ENCODE measurements around the gene SPRED2. TPM values are rescaled to one million over a fixed set of nuclear protein-coding genes. Genes with fewer than 3 reads are reported as not detected.

Gene SPRED2
- total RNA-seq, 1 experiment from 2014 or later, result 33.3 TPM

- no TSS peak for BruUV-seq (replicated peaks)
Observed at GRCh38 chr2:65298089-65298488, 134.3 kb downstream of the SPRED2 start.

DNA sequence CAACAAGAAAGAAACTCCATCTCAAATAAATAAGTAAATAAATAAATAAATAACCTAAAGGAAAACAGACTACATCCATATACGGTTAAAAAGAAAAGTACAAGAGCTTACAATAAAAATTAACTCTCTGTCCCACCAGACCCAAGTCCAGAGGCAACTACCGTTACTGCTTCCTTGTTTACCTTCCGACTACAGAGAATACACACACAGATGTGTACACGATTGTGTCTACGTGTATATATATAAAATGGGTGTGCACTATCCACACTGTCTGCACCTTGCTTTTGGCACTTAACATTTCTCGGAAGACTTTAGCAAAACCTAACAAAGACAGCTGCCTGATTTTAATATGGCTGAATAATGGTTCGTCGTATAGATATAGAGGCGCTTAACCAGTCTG is 134.9 kb downstream of the SPRED2 start:
- H3K4me1 Mint-ChIP-seq (ENCODE audit: low read depth, unreplicated experiment), result no peaks in the 10 kb centered on the region
- H3K4me3 Mint-ChIP-seq (ENCODE audit: low read depth, unreplicated experiment), result no peak overlapping the region
- no peaks in the 10 kb centered on the region for H3K9me3 Mint-ChIP-seq (ENCODE audit: low read depth, unreplicated experiment)

More at GRCh38 chr2:65298089-65298488, 134.3 kb downstream of the SPRED2 start:
- DNase-seq, result no peak
- Mint-ChIP-seq H3K27ac (ENCODE audit: unreplicated experiment) (no peak overlapping the region), H3K36me3 (ENCODE audit: insufficient read depth, unreplicated experiment) (peaks cover 5% of the 10 kb centered on the region), H3K9me3 (ENCODE audit: low read depth, unreplicated experiment) (no peaks in the 10 kb centered on the region), H3K4me3 (ENCODE audit: low read depth, unreplicated experiment) (no peak overlapping the region), H3K27me3 (ENCODE audit: unreplicated experiment) (no peaks in the 10 kb centered on the region), H3K4me1 (ENCODE audit: low read depth, unreplicated experiment) (no peaks in the 10 kb centered on the region)
- intact Hi-C loops (cut with micrococcal nuclease; ENCODE audit: unreplicated experiment), result no loop called here
- CTCF ChIA-PET, result interaction anchor here (1.2 kb wide), 1 partner anchor 99 kb away, joined by 3 read pairs; no protein-coding TSS in a partner anchor
- TF ChIP-seq, protein P1, sequence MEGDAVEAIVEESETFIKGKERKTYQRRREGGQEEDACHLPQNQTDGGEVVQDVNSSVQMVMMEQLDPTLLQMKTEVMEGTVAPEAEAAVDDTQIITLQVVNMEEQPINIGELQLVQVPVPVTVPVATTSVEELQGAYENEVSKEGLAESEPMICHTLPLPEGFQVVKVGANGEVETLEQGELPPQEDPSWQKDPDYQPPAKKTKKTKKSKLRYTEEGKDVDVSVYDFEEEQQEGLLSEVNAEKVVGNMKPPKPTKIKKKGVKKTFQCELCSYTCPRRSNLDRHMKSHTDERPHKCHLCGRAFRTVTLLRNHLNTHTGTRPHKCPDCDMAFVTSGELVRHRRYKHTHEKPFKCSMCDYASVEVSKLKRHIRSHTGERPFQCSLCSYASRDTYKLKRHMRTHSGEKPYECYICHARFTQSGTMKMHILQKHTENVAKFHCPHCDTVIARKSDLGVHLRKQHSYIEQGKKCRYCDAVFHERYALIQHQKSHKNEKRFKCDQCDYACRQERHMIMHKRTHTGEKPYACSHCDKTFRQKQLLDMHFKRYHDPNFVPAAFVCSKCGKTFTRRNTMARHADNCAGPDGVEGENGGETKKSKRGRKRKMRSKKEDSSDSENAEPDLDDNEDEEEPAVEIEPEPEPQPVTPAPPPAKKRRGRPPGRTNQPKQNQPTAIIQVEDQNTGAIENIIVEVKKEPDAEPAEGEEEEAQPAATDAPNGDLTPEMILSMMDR (IDR thresholded peaks at IDR 0.05; ENCODE audit: unreplicated experiment), result no peak

GRCh38 chr2:65296971-65297370 is 135.4 kb downstream of the SPRED2 start:
- H3K27me3 Mint-ChIP-seq (ENCODE audit: unreplicated experiment), result no peaks in the 10 kb centered on the region

More for the DNA sequence above, 134.9 kb downstream of the SPRED2 start:
- CTCF ChIA-PET, result interaction anchor here (1.2 kb wide), 1 partner anchor 99 kb away, joined by 3 read pairs; no protein-coding TSS in a partner anchor
- Mint-ChIP-seq H3K27ac (ENCODE audit: unreplicated experiment) (no peak overlapping the region), H3K27me3 (ENCODE audit: unreplicated experiment) (no peaks in the 10 kb centered on the region), H3K36me3 (ENCODE audit: insufficient read depth, unreplicated experiment) (peaks cover 5% of the 10 kb centered on the region)
- intact Hi-C loops (cut with micrococcal nuclease; ENCODE audit: unreplicated experiment), result no loop called here
- TF ChIP-seq, protein P1 (IDR thresholded peaks at IDR 0.05; ENCODE audit: unreplicated experiment), result no peak
- BruUV-seq (replicated peaks), result no TSS peak
- DNase-seq, result no peak

GRCh38 chr2:65294701-65295100 is 137.7 kb downstream of the SPRED2 start:
- no peak for DNase-seq
- Mint-ChIP-seq H3K27ac (ENCODE audit: unreplicated experiment) (peak overlapping the region; percentile 15), H3K4me3 (ENCODE audit: low read depth, unreplicated experiment) (no peak overlapping the region), H3K4me1 (ENCODE audit: low read depth, unreplicated experiment) (no peaks in the 10 kb centered on the region), H3K27me3 (ENCODE audit: unreplicated experiment) (no peaks in the 10 kb centered on the region), H3K9me3 (ENCODE audit: low read depth, unreplicated experiment) (no peaks in the 10 kb centered on the region), H3K36me3 (ENCODE audit: insufficient read depth, unreplicated experiment) (peaks cover 5% of the 10 kb centered on the region)
- CTCF ChIA-PET, result no interaction called here
- TF ChIP-seq, protein P1 (IDR thresholded peaks at IDR 0.05; ENCODE audit: unreplicated experiment), result no peak
- intact Hi-C loops (cut with micrococcal nuclease; ENCODE audit: unreplicated experiment), result no loop called here
- BruUV-seq (replicated peaks), result no TSS peak

More at GRCh38 chr2:65296971-65297370, 135.4 kb downstream of the SPRED2 start:
- BruUV-seq (replicated peaks), result no TSS peak
- TF ChIP-seq, protein P1 (IDR thresholded peaks at IDR 0.05; ENCODE audit: unreplicated experiment), result no peak
- no peak for DNase-seq
- intact Hi-C loops (cut with micrococcal nuclease; ENCODE audit: unreplicated experiment), result no loop called here
- H3K36me3 Mint-ChIP-seq (ENCODE audit: insufficient read depth, unreplicated experiment), result peaks cover 5% of the 10 kb centered on the region
- CTCF ChIA-PET, result interaction anchor here (1.0 to 1.2 kb wide), 2 partner anchors 57 to 100 kb away, joined by 3 read pairs; no protein-coding TSS in a partner anchor
- H3K4me1 Mint-ChIP-seq (ENCODE audit: low read depth, unreplicated experiment), result no peaks in the 10 kb centered on the region
- no peak overlapping the region for H3K4me3 Mint-ChIP-seq (ENCODE audit: low read depth, unreplicated experiment)
- no peaks in the 10 kb centered on the region for H3K9me3 Mint-ChIP-seq (ENCODE audit: low read depth, unreplicated experiment)
- no peak overlapping the region for H3K27ac Mint-ChIP-seq (ENCODE audit: unreplicated experiment)
